HepG2 (cell line): ENCODE data around the gene FMOD. TPM values are rescaled to one million over a fixed set of nuclear protein-coding genes. Genes with fewer than 3 reads are reported as not detected.
A peak's percentile ranks its signal among the peaks of the same experiment; 100 is the strongest.

Experiments used
- ATAC-seq: fragments of 200-7000 bp; cut with Tn5 transposase; 3 replicates; pipeline ENCODE4 v1.9.1; 2020; ENCODE audit warnings: mild to moderate bottlenecking, moderate library complexity
- BruUV-seq: library from RNA; stranded (reverse); fragments of 400-500 nt; replicated peaks from 2 replicates; lab custom pipeline; 2021; lab: Mats Ljungman, UMichigan
- CTCF ChIA-PET: fragments of 300-600 bp; formaldehyde crosslinking; extraction: SDS; loops from one replicate; lab custom pipeline; 2021; ENCODE audit warnings: low total read pairs, inconsistent platforms, low intra/inter-chr PET ratio; lab: Yijun Ruan, JAX
- POLR2A ChIA-PET: fragments of 350-600 bp; sonication (Branson Sonifier 250); formaldehyde crosslinking; loops from one replicate; lab custom pipeline; 2020; ENCODE audit warnings: antibody characterized with exemption, inconsistent platforms; lab: Yijun Ruan, JAX
- DNase-seq: peaks from one replicate; pipeline ENCODE4 v3.0.0-alpha.2; 2015; ENCODE audit warnings: low spot score
- FAIRE-seq: peaks from 3 replicates; lab custom pipeline; 2011; peaks lifted over from hg19 to GRCh38; lab: Jason Lieb, UNC
- H2AFZ ChIP-seq: one replicate; pipeline ENCODE4 v1.6.1; 2011; ENCODE audit warnings: low read length, inconsistent platforms
- H3K27ac ChIP-seq: fragments of 300-600 bp; 3 replicates; pipeline ENCODE4 v1.8.0; 2011; ENCODE audit warnings: mixed run types, mild to moderate bottlenecking, mixed read lengths, low read length, inconsistent platforms; ENCODE audit not compliant: insufficient read depth; ENCODE audit errors: extremely low read length
- H3K27me3 ChIP-seq, 2 experiments: fragments of 200-600 bp in 1 of 2; 2 replicates in 1 of 2; 3 replicates in 1 of 2; pipeline versions ENCODE4 v1.6.0 to v1.8.0; 2011; ENCODE audit warnings: low read length in 2 of 2, mild to moderate bottlenecking in 2 of 2, moderate library complexity in 2 of 2, inconsistent platforms in 1 of 2; ENCODE audit not compliant: insufficient read depth in 2 of 2, control insufficient read depth in 1 of 2
- H3K36me3 ChIP-seq, 2 experiments: fragments of 200-600 bp in 1 of 2; replicated peaks in 1 of 2; 2 replicates in 1 of 2; 3 replicates in 1 of 2; pipeline versions ENCODE4 v1.5.1 to v1.8.0; 2011; ENCODE audit warnings: low read length in 2 of 2, inconsistent platforms in 1 of 2; ENCODE audit not compliant: insufficient read depth in 2 of 2, control insufficient read depth in 1 of 2
- H3K4me1 ChIP-seq: 2 replicates; pipeline ENCODE4 v1.5.1; 2012; ENCODE audit warnings: low read length, inconsistent platforms; ENCODE audit not compliant: insufficient read depth
- H3K4me2 ChIP-seq: 2 replicates; pipeline ENCODE4 v1.6.0; 2011; ENCODE audit warnings: low read depth, low read length, inconsistent platforms
- H3K4me3 ChIP-seq, 3 experiments: fragments of 200-600 bp in 1 of 3; sonication (generic), shearing (Covaris generic) in 1 of 3; replicated peaks in 1 of 3; 2 replicates each; pipeline ENCODE4 v1.5.1; 2011 to 2016; ENCODE audit warnings: low read length in 3 of 3, inconsistent platforms in 2 of 3, low read depth in 2 of 3, mild to moderate bottlenecking in 2 of 3, control low read depth in 1 of 3, mixed read lengths in 1 of 3; ENCODE audit not compliant: insufficient read depth in 1 of 3
- H3K79me2 ChIP-seq: one replicate; pipeline ENCODE4 v1.6.1; 2011; ENCODE audit warnings: low read length, inconsistent platforms; ENCODE audit not compliant: insufficient read depth
- H3K9ac ChIP-seq: 2 replicates; pipeline ENCODE4 v1.6.0; 2011; ENCODE audit warnings: mild to moderate bottlenecking, low read depth, low read length, inconsistent platforms; ENCODE audit not compliant: insufficient read depth
- H3K9me3 ChIP-seq: 2 replicates; pipeline ENCODE4 v1.5.1; 2012; ENCODE audit warnings: mild to moderate bottlenecking, low read length
- H4K20me1 ChIP-seq: 2 replicates; pipeline ENCODE4 v1.6.0; 2011; ENCODE audit warnings: inconsistent platforms, mild to moderate bottlenecking, low read length, moderate library complexity; ENCODE audit not compliant: insufficient read depth
- FOXK1 ChIP-seq: sonication (generic); formaldehyde crosslinking; IDR thresholded peaks from 2 replicates; pipeline ENCODE4 v1.4.0; 2020; ENCODE audit warnings: low read depth, missing genetic modification reagents, borderline replicate concordance
- HNRNPK ChIP-seq: fragments of 200-400 bp; formaldehyde crosslinking; IDR thresholded peaks from 2 replicates; pipeline ENCODE4 v1.6.1; 2018; ENCODE audit warnings: low read length, low read depth, moderate library complexity, mild to moderate bottlenecking; ENCODE audit not compliant: poor library complexity, severe bottlenecking
- NFKB2 ChIP-seq: sonication (generic); formaldehyde crosslinking; IDR thresholded peaks from 2 replicates; pipeline ENCODE4 v1.4.0; 2020; ENCODE audit warnings: missing genetic modification reagents, borderline replicate concordance
- PCBP2 ChIP-seq: fragments of 200-400 bp; formaldehyde crosslinking; optimal IDR thresholded peaks from 2 replicates; pipeline ENCODE3; 2018; ENCODE audit warnings: low read length, low read depth; ENCODE audit not compliant: poor library complexity, severe bottlenecking
- SNAPC2 ChIP-seq: sonication (generic); formaldehyde crosslinking; IDR thresholded peaks from 2 replicates; pipeline ENCODE4 v1.8.1; 2022; ENCODE audit warnings: mild to moderate bottlenecking, missing genetic modification reagents
- ZNF124 ChIP-seq: sonication (generic); formaldehyde crosslinking; IDR thresholded peaks from 2 replicates; pipeline ENCODE4 v1.4.0; 2020; ENCODE audit warnings: missing genetic modification reagents
- WGBS: methylation state at CpG from one replicate; pipeline ENCODE4 v1.1.6; 2017; ENCODE audit warnings: low lambda C conversion rate; 5-methylcytosine and 5-hydroxymethylcytosine counted together
- in situ Hi-C: cut with HindIII; loops from 2 replicates; pipeline ENCODE4 v1.10.0; 2017; ENCODE audit warnings: low pct_unique_long_range_greater_than_20kb; ENCODE audit not compliant: extremely low pct_ligation_motif_present
- intact Hi-C: fragments of 100-400 bp; cut with micrococcal nuclease; formaldehyde crosslinking; loops from one replicate; pipeline ENCODE4 v1.10.0; 2022; ENCODE audit not compliant: unreplicated experiment
- polyA plus RNA-seq, 8 experiments: library from polyadenylated mRNA; depleted of rRNA in 3 of 8; stranded (reverse) in 7 of 8; unstranded in 1 of 8; fragments of >200 nt; fragmentation: Illumina TruSeq in 4 of 8; extraction: Trizol in 4 of 8; gene quantifications; 2 replicates each; pipeline versions ENCODE4 v1.2.1 to v1.2.3, GENCODE V29; 2011 to 2016; ENCODE audit warnings: low read depth in 4 of 8, missing spikeins in 1 of 8, mixed read lengths in 1 of 8; ENCODE audit not compliant: insufficient read depth in 1 of 8
- total RNA-seq, 5 experiments: library from RNA; depleted of rRNA; stranded (reverse); fragments of >200 nt; fragmentation: Illumina TruSeq; extraction: Trizol; gene quantifications; 2 replicates each; pipeline ENCODE4 v1.2.3, GENCODE V29; 2016; ENCODE audit warnings: low read depth in 1 of 5

The FMOD gene
- total and polyA plus RNA-seq, 2 of the 13 experiments (the other 11 are each of a cell fraction or from before 2014, with no cell fraction given), result 0.08 TPM; not detected in 1

- Histone ChIP-seq H3K36me3 (no peaks in the 10 kb centered on the region), H3K79me2 (no peaks in the 10 kb centered on the region), H3K9ac (no peak overlapping the region), H2AFZ (no peak overlapping the region), H3K4me1 (peaks cover 39% of the 10 kb centered on the region), H3K4me2 (no peak overlapping the region), H3K27me3 (peaks cover 4 to 24% of the 10 kb centered on the region in 2 experiments; a peak in 2 of 5 replicates), H3K9me3 (no peaks in the 10 kb centered on the region), H4K20me1 (no peaks in the 10 kb centered on the region; the same call in 1 of the 2 replicates), H3K4me3 (no peak overlapping the region)
- POLR2A ChIA-PET, result no interaction called here
- DNase-seq, result no peak
- no TSS peak for BruUV-seq
- no peak for ATAC-seq
- CTCF ChIA-PET, result no interaction called here
- intact Hi-C loops (no loop called here), in situ Hi-C loops (no loop called here)
- no peak for FAIRE-seq
- TF ChIP-seq NFKB2 (CRISPR knock-in tag) (no peak), FOXK1 (CRISPR knock-in tag) (no peak), ZNF124 (CRISPR knock-in tag) (no peak)
- TF ChIP-seq, all 625 proteins: peak for 0
- no peak overlapping the region for H3K27ac ChIP-seq
Observed at GRCh38 chr1:203322500-203323179, 28.3 kb downstream of the FMOD start.

GRCh38 chr1:203321273-203322052 lies 29.5 kb downstream of the FMOD start:
- 56% methylated on average over 5 of the region's 6 CpGs for WGBS
- in situ Hi-C loops, result no loop called here

More at GRCh38 chr1:203321273-203322052, 29.5 kb downstream of the FMOD start:
- DNase-seq (no peak), ATAC-seq (no peak), FAIRE-seq (no peak)
- no peak overlapping the region for H3K4me2 ChIP-seq
- intact Hi-C loops, result no loop called here
- H3K27me3 ChIP-seq, result peaks cover 4 to 24% of the 10 kb centered on the region in 2 experiments; a peak in 2 of 5 replicates
- H3K4me3 ChIP-seq, result no peak overlapping the region
- no peak overlapping the region for H3K27ac ChIP-seq
- ChIA-PET CTCF (no interaction called here), POLR2A (interaction anchor here (1.4 to 1.6 kb wide), 2 partner anchors 13 to 15 kb away, joined by 3 to 4 read pairs; no protein-coding TSS in a partner anchor)
- H3K9ac ChIP-seq, result no peak overlapping the region
- no peaks in the 10 kb centered on the region; the same call in 1 of the 2 replicates for H4K20me1 ChIP-seq
- no peak overlapping the region for H2AFZ ChIP-seq
- peaks cover 34% of the 10 kb centered on the region for H3K4me1 ChIP-seq
- no peaks in the 10 kb centered on the region for H3K36me3 ChIP-seq
- BruUV-seq, result no TSS peak
- H3K79me2 ChIP-seq, result no peaks in the 10 kb centered on the region
- TF ChIP-seq SNAPC2 (CRISPR knock-in tag) (no peak), PCBP2 (peak; percentile 34), HNRNPK (peak; percentile 55)
- H3K9me3 ChIP-seq, result no peaks in the 10 kb centered on the region
